HG02884 (cell line): ENCODE data around the gene SORBS1.

ENCODE experiments used
- ATAC-seq: cut with Tn5 transposase; IDR thresholded peaks from one replicate; pipeline ENCODE4 v1.9.1; 2021; ENCODE audit warnings: mild to moderate bottlenecking, moderate library complexity; ENCODE audit not compliant: unreplicated experiment

SORBS1 gene

DNA sequence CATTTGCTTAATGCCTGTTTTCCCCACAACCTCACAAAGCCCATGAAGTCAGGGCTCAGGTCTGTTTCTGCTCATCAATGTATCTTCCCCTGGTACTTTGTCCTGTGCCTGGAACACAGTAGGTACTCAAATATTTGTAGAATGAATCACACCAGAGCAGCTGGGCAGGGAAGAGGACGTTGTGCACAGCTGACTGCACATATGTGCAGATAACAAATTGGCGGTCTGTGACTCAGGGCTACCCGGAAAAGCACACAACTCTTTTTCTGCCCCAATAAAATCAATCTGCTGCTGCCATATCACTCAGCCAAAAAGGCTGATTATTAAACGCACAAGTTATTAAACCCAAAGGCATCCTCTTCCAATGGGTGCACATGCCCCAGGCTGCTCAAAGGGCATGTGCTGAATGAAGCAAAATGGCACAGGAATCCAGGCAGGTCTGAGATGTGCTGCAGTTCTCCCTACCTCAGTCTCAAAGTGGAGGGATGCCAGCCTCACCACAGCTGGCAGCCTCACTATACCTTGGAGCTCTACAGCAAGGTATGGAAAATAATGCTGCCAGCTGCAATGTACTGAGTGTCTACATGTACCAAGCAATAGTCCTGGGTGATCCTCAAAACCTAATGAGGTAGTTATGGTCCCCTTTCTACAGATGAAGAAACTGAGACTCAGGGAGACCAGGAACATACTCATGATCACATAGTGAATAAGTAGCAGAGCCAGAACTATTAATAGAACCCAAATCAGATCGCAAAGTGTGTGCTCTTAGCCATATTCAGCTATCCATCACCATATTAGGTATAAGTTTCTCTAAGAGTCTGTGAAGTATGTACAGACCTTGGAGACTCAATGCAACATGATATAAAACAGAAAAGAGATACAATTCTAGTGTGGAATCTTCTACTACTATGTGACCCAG, 43.4 kb downstream of the SORBS1 start:
- no peak for ATAC-seq

DNA sequence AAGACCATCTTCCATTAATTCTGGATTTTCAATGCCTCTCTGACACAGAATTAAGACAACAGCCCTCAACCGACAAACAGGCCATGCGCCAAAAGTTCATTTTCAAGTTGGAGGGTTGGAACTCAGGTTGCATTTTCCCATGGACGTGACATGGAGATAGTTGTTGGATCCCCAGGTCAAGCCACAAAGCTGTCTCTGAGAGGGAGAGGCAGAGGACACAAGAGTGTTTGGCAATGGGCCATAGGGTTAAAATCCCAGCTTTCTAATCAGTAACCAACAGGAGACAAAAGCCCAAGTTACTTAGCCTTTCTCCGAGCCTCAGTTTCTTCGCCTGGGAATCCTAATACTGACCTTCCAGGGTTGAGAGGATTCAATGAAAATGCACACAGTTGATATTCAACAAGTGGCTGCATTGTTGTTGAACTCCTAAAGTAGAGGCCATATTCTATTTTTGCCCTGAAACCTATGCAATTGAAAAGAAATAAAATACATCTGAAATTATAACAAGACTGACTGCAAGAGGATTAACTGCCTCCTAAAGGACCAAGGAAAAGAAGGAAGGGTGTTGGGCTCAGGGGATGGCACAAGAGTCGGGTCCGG, 44.3 kb downstream of the SORBS1 start:
- ATAC-seq, result no peak

DNA sequence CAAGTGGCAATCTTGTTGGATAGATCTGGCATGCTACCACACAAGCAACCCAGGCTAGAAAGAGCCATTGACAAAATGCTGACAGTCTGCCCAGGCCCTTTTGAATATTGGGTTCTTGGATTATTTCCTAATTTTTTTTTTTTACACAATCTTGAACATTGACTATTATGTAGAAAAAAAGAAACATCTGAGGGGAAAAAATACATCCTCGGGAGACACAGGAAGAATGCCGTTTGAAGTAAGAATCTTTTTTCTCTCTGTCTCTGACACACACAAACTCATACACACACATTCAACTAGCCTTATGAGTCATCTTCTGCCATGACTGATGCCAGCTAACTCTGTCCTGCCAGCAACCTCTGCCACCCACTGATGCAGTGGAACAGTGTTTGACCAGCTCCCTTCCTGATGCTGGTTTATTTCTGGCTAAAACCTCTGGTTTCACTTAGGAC, 47.2 kb downstream of the SORBS1 start:
- no peak for ATAC-seq

- ATAC-seq, result no peak
Measured at GRCh38 chr10:95513008-95513589, 48.1 kb downstream of the SORBS1 start.

GRCh38 chr10:95511314-95511713, 49.9 kb downstream of the SORBS1 start:
- no peak for ATAC-seq

DNA sequence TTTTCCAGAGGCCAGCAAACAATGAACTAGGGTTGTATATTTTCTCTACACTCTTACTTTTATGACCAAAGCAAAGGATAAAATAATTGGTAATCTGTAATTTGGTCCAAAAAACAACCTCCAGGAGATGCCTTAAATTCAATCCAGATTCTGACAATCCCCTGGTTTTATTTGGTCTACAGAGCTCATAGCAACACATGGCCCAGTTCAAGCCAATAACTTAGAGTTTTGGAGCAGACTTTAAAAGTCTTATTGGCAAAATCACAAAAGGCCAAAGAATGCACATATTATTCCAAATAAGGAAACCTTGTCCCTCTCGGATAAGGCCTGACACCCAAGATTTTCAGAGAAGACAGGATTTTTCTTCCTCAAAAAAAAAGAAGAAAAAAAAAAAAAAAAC, 51.9 kb downstream of the SORBS1 start:
- no peak for ATAC-seq

GRCh38 chr10:95508730-95509129, 52.4 kb downstream of the SORBS1 start:
- ATAC-seq, result no peak

DNA sequence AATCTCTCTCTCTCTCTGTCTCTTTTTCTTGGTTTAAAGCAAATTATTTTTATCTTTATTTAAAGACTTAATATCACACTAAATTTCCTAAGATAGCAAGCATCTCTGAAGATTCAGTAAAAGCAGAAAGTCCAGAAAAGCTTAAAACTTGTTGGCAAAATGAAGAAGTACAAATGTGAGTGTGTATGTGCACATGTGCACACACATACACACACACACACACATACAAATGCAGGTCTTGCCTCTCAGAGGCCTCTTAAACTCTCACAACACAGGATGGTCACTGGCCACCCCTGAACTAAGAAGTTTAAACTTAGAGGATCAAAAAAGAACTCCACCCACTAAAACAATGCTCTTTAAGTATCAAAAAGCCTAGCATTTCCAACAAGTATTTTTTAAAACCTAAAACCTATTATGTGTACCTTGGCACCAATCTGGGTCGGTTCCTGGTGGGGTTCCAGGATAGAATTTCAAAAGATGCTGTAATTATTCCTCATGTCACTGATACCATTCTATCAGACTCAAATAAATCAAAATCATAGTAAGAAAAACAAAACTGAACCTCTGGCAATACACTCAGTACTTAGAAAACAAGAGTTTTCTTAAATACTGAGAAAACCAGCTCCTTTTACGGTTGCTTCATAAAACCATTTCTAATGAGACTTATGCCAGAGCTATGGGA, 55.0 kb downstream of the SORBS1 start:
- ATAC-seq, result no peak

DNA sequence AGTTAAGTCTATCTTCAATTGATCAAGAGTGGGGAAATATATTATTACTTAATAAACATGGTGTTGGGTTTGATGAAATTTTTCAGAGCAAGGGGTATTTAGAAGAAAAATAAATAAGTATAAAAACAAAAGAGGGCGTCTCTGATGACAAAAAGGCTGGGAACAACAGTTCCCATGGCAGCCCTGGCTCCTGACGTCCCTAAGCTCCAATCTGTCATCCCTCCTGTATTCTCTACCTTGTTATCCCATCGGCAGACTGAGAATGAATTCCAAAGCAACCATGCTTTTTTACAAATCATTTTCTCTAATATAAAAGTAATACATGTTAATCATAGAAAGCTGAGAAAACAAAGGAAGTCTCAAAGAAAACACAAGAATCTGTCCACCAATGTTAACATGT, 55.5 kb downstream of the SORBS1 start:
- ATAC-seq, result no peak

DNA sequence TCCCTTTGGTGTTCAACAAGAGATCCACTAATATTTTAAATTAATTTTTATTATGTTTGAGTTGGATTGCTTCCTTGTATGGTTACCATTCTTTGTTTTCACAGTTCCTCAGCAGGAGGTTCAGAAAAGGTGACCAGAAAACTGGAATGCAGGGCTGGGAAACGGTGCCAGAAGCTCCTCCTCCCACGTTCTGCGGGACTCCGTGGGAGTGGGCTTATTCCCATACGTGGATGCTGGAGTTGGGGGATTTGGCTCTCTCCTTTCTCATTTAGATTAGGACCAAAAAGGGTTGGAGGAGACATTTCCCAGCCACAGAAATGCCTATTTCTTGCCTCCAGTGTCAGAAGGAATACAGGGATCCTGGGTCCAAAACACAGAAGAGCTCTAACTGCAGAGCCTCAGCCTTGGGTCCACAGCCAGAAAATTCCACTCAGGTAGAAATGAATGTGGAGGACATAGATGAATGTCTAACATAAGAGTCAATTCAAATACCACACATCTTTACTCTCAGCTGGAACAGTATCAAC, 56.0 kb downstream of the SORBS1 start:
- ATAC-seq, result no peak

DNA sequence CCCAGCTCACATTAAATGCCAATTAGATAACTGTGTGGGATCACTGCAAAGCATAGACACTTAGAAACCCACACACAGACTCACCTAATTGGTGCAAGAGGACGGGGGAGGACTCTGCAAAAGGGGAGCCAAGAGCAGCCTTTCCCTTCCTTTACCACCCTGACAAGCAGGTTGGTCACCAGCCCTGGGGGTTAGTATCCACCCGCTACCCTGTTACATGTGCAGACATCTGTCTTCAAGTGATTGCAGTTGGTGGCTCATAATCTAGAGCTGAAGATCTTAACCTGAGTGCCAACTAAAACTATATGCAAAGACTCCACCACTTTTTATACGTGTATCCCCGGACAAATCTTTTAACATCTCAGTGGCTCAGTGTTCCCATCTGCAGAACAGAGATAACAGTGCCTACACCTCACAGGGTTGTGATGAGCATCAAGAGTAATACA, 56.9 kb downstream of the SORBS1 start:
- no peak for ATAC-seq

GRCh38 chr10:95503526-95503925, 57.6 kb downstream of the SORBS1 start:
- ATAC-seq, result no peak

DNA sequence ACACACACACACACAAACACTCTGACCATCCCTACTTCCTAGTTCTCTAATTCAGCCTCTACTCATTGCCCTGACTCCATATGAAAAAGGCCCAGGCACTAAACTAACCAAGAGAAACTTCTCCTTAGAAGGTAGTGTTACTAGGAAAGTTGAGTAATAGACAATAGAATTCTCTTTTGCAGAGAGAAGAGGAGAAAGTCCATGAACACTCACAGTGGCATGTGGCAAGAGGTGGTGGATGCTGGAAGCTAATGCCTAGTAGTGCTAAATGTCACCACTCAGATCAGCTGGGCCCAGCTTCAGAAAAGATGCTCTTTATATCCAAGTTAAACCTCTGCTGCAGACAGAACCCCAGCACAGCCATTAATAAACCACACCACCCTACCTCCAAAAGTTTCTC, 58.2 kb downstream of the SORBS1 start:
- no peak for ATAC-seq

DNA sequence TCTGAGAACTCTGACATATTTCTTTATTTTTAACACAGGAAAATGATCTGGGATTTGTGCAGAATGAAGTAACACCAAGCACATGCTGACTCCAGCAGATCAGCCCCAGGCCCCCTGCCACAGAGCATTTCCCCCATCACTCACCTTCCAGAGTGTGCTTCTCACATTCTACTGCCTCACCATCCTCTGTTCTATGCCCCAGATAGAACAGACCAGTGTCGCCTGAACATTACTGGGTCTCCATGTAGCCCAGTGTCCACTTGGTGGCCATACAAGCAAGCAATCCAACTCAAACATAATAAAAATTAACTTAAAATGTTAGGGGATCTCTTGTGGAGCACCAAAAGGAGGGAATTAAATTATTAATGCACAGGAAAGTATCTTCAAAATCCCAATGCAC, 58.8 kb downstream of the SORBS1 start:
- no peak for ATAC-seq

- ATAC-seq, result no peak
Measured at GRCh38 chr10:95501203-95502094, 59.7 kb downstream of the SORBS1 start.

- ATAC-seq, result no peak
Measured at GRCh38 chr10:95500649-95501048, 60.5 kb downstream of the SORBS1 start.

GRCh38 chr10:95500097-95500496, 61.1 kb downstream of the SORBS1 start:
- ATAC-seq, result no peak

DNA sequence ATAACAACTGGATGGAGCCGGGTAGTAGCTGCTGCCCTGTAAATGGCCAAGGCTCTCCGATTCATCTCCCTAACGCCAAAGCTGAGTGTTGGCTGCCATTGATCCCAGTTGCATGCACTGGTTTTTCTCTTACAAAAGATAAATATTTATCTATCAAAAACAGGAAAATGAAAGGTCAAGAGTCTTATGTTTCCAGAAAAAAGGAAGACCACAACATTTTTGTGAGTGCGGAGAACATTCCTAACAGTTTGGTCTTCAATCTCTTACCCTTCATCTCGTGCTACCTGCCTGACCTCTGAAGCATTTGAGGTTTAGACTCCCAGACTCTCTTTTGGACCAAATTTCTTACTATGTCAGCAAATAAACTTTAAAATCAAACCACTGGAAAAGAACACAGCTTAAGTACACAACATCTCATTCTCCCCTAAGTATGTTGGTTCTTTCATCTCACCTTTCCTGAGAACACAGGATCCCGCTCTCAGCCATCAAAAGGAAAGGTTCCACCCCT, 61.6 kb downstream of the SORBS1 start:
- ATAC-seq, result no peak

DNA sequence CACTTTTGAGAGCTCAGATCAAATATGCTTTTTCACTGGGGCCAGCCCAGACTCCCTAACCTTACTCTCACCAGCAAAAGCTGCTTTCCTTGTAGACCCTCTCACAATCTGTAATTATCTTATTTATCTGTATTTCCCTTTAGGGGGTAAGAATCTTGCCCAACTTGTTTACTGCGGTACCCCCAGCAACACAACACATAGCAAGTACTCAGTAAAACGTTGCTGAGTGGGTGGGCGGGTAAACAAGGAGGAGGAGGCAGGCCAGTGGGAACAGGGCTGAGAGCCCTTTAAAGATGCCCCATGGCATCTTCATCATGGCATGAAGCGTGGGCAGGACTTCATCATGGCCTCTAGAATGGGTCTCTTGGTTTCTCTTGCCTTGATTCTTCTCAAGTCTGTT, 64.2 kb downstream of the SORBS1 start:
- ATAC-seq, result no peak
